BJ (cell line): ENCODE results near the gene LACRT. TPM values are rescaled to one million over a fixed set of nuclear protein-coding genes. Genes with fewer than 3 reads are reported as not detected.
"Not testable (repeated sequence)": the region's sequence is repeated elsewhere in the genome, so short reads cannot be mapped to it uniquely, and the experiment has no call there.

Source experiments
- CTCF ChIA-PET: fragments of 350-600 bp; formaldehyde crosslinking; extraction: SDS; loops from one replicate; lab custom pipeline; 2021; ENCODE audit warnings: antibody characterized with exemption, inconsistent platforms; lab: Yijun Ruan, JAX
- POLR2A ChIA-PET: fragments of 300-600 bp; sonication (Branson Sonifier 250); formaldehyde crosslinking; extraction: SDS; loops from one replicate; lab custom pipeline; 2021; ENCODE audit warnings: antibody characterized with exemption; lab: Charles Lee
- DNase-seq: peaks from one replicate; pipeline ENCODE4 v3.0.0-alpha.2; 2011; ENCODE audit warnings: low read depth
- H3K27me3 ChIP-seq: 2 replicates; pipeline ENCODE4 v1.6.0; 2011; ENCODE audit warnings: low read length; ENCODE audit not compliant: control insufficient read depth, insufficient read depth
- H3K36me3 ChIP-seq: 2 replicates; pipeline ENCODE4 v1.5.1; 2011; ENCODE audit warnings: low read length; ENCODE audit not compliant: control insufficient read depth, insufficient read depth
- H3K4me3 ChIP-seq: 2 replicates; pipeline ENCODE4 v1.5.1; 2011; ENCODE audit warnings: low read depth, mild to moderate bottlenecking, control low read depth, low read length
- CTCF ChIP-seq: IDR thresholded peaks from 2 replicates; pipeline ENCODE4 v1.5.1; 2011; ENCODE audit warnings: low read depth, mild to moderate bottlenecking, control low read depth, inconsistent platforms, low read length, moderate library complexity; ENCODE audit not compliant: insufficient read depth
- polyA plus RNA-seq: library from polyadenylated mRNA; depleted of rRNA; stranded (reverse); fragments of >200 nt; gene quantifications from 2 replicates; pipeline ENCODE4 v1.2.3, GENCODE V29; 2011

Gene LACRT
- polyA plus RNA-seq, 1 experiment: not detected

GRCh38 chr12:54667945-54668344 lies 33.2 kb upstream of the LACRT start:
- DNase-seq: no peak
- no peak for TF ChIP-seq CTCF
- ChIA-PET CTCF (no interaction called here), POLR2A (no interaction called here)
- H3K4me3 ChIP-seq: no peak overlapping the region
- H3K27me3 ChIP-seq: no peaks in the 10 kb centered on the region
- H3K36me3 ChIP-seq: no peaks in the 10 kb centered on the region

- no peak overlapping the region for H3K4me3 ChIP-seq
- POLR2A ChIA-PET: no interaction called here
- no peaks in the 10 kb centered on the region for H3K36me3 ChIP-seq
- no peak for TF ChIP-seq CTCF
- no peaks in the 10 kb centered on the region for H3K27me3 ChIP-seq
- CTCF ChIA-PET: no interaction called here
- DNase-seq: no peak
These were observed 31.3 kb upstream of the LACRT start for GRCh38 chr12:54666008-54666407.

- CTCF ChIA-PET: interaction anchor here (0.8 to 1.2 kb wide), 2 partner anchors 37 to 59 kb away, joined by 3 read pairs; no protein-coding TSS in a partner anchor
These were observed 30.4 kb upstream of the LACRT start for GRCh38 chr12:54665022-54665635.

GRCh38 chr12:54663603-54664002 lies 28.9 kb upstream of the LACRT start:
- DNase-seq: no peak
- Histone ChIP-seq H3K4me3 (no peak overlapping the region), H3K36me3 (no peaks in the 10 kb centered on the region), H3K27me3 (no peaks in the 10 kb centered on the region)
- ChIA-PET CTCF (interaction anchor here (1.0 kb wide), 1 partner anchor 39 kb away, joined by 3 read pairs; no protein-coding TSS in a partner anchor), POLR2A (no interaction called here)
- no peak for TF ChIP-seq CTCF

More at GRCh38 chr12:54665022-54665635, 30.4 kb upstream of the LACRT start:
- H3K4me3 ChIP-seq, H3K27me3 ChIP-seq, POLR2A ChIA-PET, H3K36me3 ChIP-seq, DNase-seq: not testable (repeated sequence)

- Histone ChIP-seq H3K27me3 (peaks cover 1% of the 10 kb centered on the region; the same call in 1 of the 2 replicates), H3K36me3 (no peaks in the 10 kb centered on the region), H3K4me3 (no peak overlapping the region)
- no peak for TF ChIP-seq CTCF
- no peak for DNase-seq
- ChIA-PET POLR2A (no interaction called here), CTCF (interaction anchor here (0.6 kb wide), 1 partner anchor 20 kb away, joined by 3 read pairs; no protein-coding TSS in a partner anchor)
These were observed 27.3 kb upstream of the LACRT start for GRCh38 chr12:54662026-54662425.

GRCh38 chr12:54661048-54661447 lies 26.4 kb upstream of the LACRT start:
- no peak for DNase-seq
- no peak for TF ChIP-seq CTCF
- ChIA-PET CTCF (no interaction called here), POLR2A (no interaction called here)
- Histone ChIP-seq H3K4me3 (no peak overlapping the region), H3K36me3 (no peaks in the 10 kb centered on the region), H3K27me3 (peaks cover 1% of the 10 kb centered on the region; the same call in 1 of the 2 replicates)
